Fibroblast of skin of right biceps (primary cell): ENCODE results near the gene SHROOM3.
A peak's percentile ranks its signal among the peaks of the same experiment; 100 is the strongest.
"Not testable (repeated sequence)": the region's sequence is repeated elsewhere in the genome, so short reads cannot be mapped to it uniquely, and the experiment has no call there.

Experiments
- DNase-seq: peaks from one replicate; pipeline ENCODE4 v3.0.0-alpha.2; 2013

The SHROOM3 gene

GRCh38 chr4:76434901-76435527, at the start of gene SHROOM3:
Gene SHROOM3, plus strand, starts transcription at chr4:76435229. Its CDS starts 824 bp downstream, at chr4:76436053.
- DNase-seq = peak; percentile 25

GRCh38 chr4:76385974-76386373, 49.1 kb upstream of the SHROOM3 start:
- no peak for DNase-seq

GRCh38 chr4:76386566-76387305, 48.3 kb upstream of the SHROOM3 start:
- DNase-seq = no peak

GRCh38 chr4:76388160-76388908, 46.7 kb upstream of the SHROOM3 start:
- DNase-seq = no peak

- DNase-seq = no peak
Measured at GRCh38 chr4:76401654-76402053, 33.4 kb upstream of the SHROOM3 start.

GRCh38 chr4:76406081-76406480, 28.9 kb upstream of the SHROOM3 start:
- no peak for DNase-seq

- no peak for DNase-seq
Measured at GRCh38 chr4:76407440-76408119, 27.4 kb upstream of the SHROOM3 start.

GRCh38 chr4:76410636-76411035, 24.4 kb upstream of the SHROOM3 start:
- DNase-seq = no peak

GRCh38 chr4:76420188-76420761, 14.8 kb upstream of the SHROOM3 start:
- no peak for DNase-seq

GRCh38 chr4:76420762-76421581, 14.1 kb upstream of the SHROOM3 start, which contains the start of gene CCDC158:
Gene CCDC158, minus strand, starts transcription at chr4:76421141. Its CDS starts 17,934 bp downstream, at chr4:76403207.
- peak; percentile 18 for DNase-seq

GRCh38 chr4:76423159-76423558, 11.9 kb upstream of the SHROOM3 start:
- DNase-seq = not testable (repeated sequence)

- no peak for DNase-seq
Measured at GRCh38 chr4:76426272-76426671, 8.8 kb upstream of the SHROOM3 start.

- no peak for DNase-seq
Measured at GRCh38 chr4:76429636-76430035, 5.4 kb upstream of the SHROOM3 start.

- DNase-seq = peak; percentile 69
Measured at GRCh38 chr4:76430519-76431388, 4.3 kb upstream of the SHROOM3 start.

GRCh38 chr4:76435528-76436319, 695 bp downstream of the SHROOM3 start:
- peak; percentile 18 for DNase-seq

GRCh38 chr4:76439491-76439890, 4.5 kb downstream of the SHROOM3 start:
- DNase-seq = no peak

- DNase-seq = no peak
Measured at GRCh38 chr4:76441881-76442280, 6.9 kb downstream of the SHROOM3 start.

GRCh38 chr4:76442807-76443206, 7.8 kb downstream of the SHROOM3 start:
- DNase-seq = no peak

- DNase-seq = no peak
Measured at GRCh38 chr4:76443376-76443775, 8.3 kb downstream of the SHROOM3 start.

GRCh38 chr4:76445911-76446310, 10.9 kb downstream of the SHROOM3 start:
- no peak for DNase-seq
